Right lobe of liver (tissue), 6 donors: Measurements from ENCODE around the gene TIMP3. TPM values are rescaled to one million over a fixed set of nuclear protein-coding genes. Genes with fewer than 3 reads are reported as not detected.

Experiments used
- ATAC-seq, 4 donors: fragments of 200-7000 bp; cut with Tn5 transposase; one replicate each; pipeline ENCODE4 v1.9.1; 2020; ENCODE audit warnings: mild to moderate bottlenecking in 4 of 4, moderate library complexity in 4 of 4
- DNase-seq, 3 donors: peaks; one replicate each; pipeline ENCODE4 v3.0.0-alpha.2; 2020
- H3K27ac ChIP-seq, 3 donors: fragments of 200-600 bp; one replicate each; pipeline ENCODE4 v1.8.0; 2022
- H3K27me3 ChIP-seq, 2 donors: fragments of 200-600 bp; one replicate each; pipeline ENCODE4 v1.8.0; 2022
- H3K36me3 ChIP-seq, 4 donors: fragments of 200-600 bp; sonication (generic) in 1 of 4; one replicate each; pipeline versions ENCODE4 v1.5.1 to v1.8.0; 2017 to 2022; ENCODE audit warnings: control low read depth in 1 of 4
- H3K4me1 ChIP-seq, 4 donors: fragments of 200-600 bp; sonication (generic) in 1 of 4; one replicate each; pipeline versions ENCODE4 v1.5.1 to v1.8.0; 2017 to 2022; ENCODE audit warnings: control low read depth in 1 of 4
- H3K4me3 ChIP-seq, 3 donors: fragments of 200-600 bp; one replicate each; pipeline ENCODE4 v1.8.0; 2022
- H3K9me3 ChIP-seq, 4 donors: fragments of 200-600 bp; sonication (generic) in 1 of 4; one replicate each; pipeline versions ENCODE4 v1.5.1 to v1.8.0; 2017 to 2022; ENCODE audit warnings: control low read depth in 1 of 4
- CTCF ChIP-seq, 4 donors: fragments of 200-600 bp in 3 of 4; fragments of 450-650 bp in 1 of 4; IDR thresholded peaks; one replicate each; pipeline versions ENCODE4 v1.5.1 to v1.8.0; 2016 to 2022; ENCODE audit warnings: antibody characterized with exemption in 4 of 4, mild to moderate bottlenecking in 2 of 4
- POLR2A ChIP-seq: fragments of 450-650 bp; IDR thresholded peaks from one replicate; pipeline ENCODE4 v1.6.1; 2017; ENCODE audit warnings: antibody characterized with exemption, mild to moderate bottlenecking
- WGBS: methylation state at CpG from one replicate; pipeline ENCODE4 v1.1.6; 2018; ENCODE audit warnings: low coverage, low lambda C conversion rate; ENCODE audit not compliant: insufficient coverage; ENCODE audit errors: missing lambda C conversion rate; 5-methylcytosine and 5-hydroxymethylcytosine counted together
- intact Hi-C, 2 donors: fragments of 100-400 bp; cut with DNase I; formaldehyde crosslinking; loops; one replicate each; pipeline versions ENCODE4 v1.11.2 to v1.14.1; 2022
- total RNA-seq, 6 experiments: library from RNA; depleted of rRNA in 2 of 6; stranded (reverse); fragments of >200 nt in 2 of 6; fragmentation: NEBNext Ultra II Directional in 3 of 6; extraction: Animal tissue kit (Norgen Biotek cat#: 25700) in 3 of 6; gene quantifications; one replicate each; pipeline versions ENCODE4 v1.1.0 to v1.2.4, GENCODE V29; 2016 to 2023
- donor health status: DM: no; HTN: yes; CAD: no.
- donor health status: DM: no; HTN: no; CAD: no.
- donor health status: DM: no; HTN: no; CAD: no.
- donor health status: DM: no; HTN: yes; CAD: no.
- donor health status: DM: no; HTN: yes; CAD: no.

TIMP3 gene
- total RNA-seq, 6 experiments from 2014 or later = 21.9 to 58.6 (median 52.7) TPM

- H3K27me3 ChIP-seq = no peaks in the 10 kb centered on the region
- no peaks in the 10 kb centered on the region for H3K4me1 ChIP-seq
- H3K36me3 ChIP-seq = no peaks in the 10 kb centered on the region
- intact Hi-C loops = no loop called here
- H3K27ac ChIP-seq = no peak overlapping the region
- H3K4me3 ChIP-seq = no peak overlapping the region
- H3K9me3 ChIP-seq = no peaks in the 10 kb centered on the region
- ATAC-seq (peak in 1 of 4 donors; percentile 0), DNase-seq (no peak)
- WGBS = 60% methylated on average over 4 of the region's 7 CpGs
- TF ChIP-seq POLR2A (no peak), CTCF (IDR thresholded peaks at IDR 0.05) (no peak)
Observed at GRCh38 chr22:32827049-32827602, 25.6 kb downstream of the TIMP3 start.

GRCh38 chr22:32828150-32828549, 26.6 kb downstream of the TIMP3 start:
- Histone ChIP-seq H3K9me3 (no peaks in the 10 kb centered on the region), H3K27ac (no peak overlapping the region), H3K27me3 (no peaks in the 10 kb centered on the region), H3K36me3 (no peaks in the 10 kb centered on the region), H3K4me3 (no peak overlapping the region), H3K4me1 (no peaks in the 10 kb centered on the region)
- WGBS = 10% methylated on average over 1 of the region's 2 CpGs
- DNase-seq = no peak
- intact Hi-C loops = no loop called here
- TF ChIP-seq POLR2A (no peak), CTCF (IDR thresholded peaks at IDR 0.05) (no peak)
- no peak for ATAC-seq

GRCh38 chr22:32828561-32828960, 27.1 kb downstream of the TIMP3 start:
- no peak overlapping the region for H3K4me3 ChIP-seq
- no peaks in the 10 kb centered on the region for H3K4me1 ChIP-seq
- TF ChIP-seq POLR2A (no peak), CTCF (IDR thresholded peaks at IDR 0.05) (no peak)
- intact Hi-C loops = no loop called here
- no peaks in the 10 kb centered on the region for H3K36me3 ChIP-seq
- no peaks in the 10 kb centered on the region for H3K27me3 ChIP-seq
- H3K27ac ChIP-seq = no peak overlapping the region
- 100% methylated on average over 1 of the region's 5 CpGs for WGBS
- no peaks in the 10 kb centered on the region for H3K9me3 ChIP-seq
- no peak for ATAC-seq
- DNase-seq = no peak

GRCh38 chr22:32829451-32829851, 27.9 kb downstream of the TIMP3 start:
- TF ChIP-seq CTCF (IDR thresholded peaks at IDR 0.05) (no peak), POLR2A (no peak)
- Histone ChIP-seq H3K4me3 (no peak overlapping the region), H3K9me3 (no peaks in the 10 kb centered on the region), H3K4me1 (no peaks in the 10 kb centered on the region), H3K36me3 (no peaks in the 10 kb centered on the region), H3K27ac (no peak overlapping the region), H3K27me3 (no peaks in the 10 kb centered on the region)
- DNase-seq = no peak
- WGBS = 82% methylated on average over 3 of the region's 10 CpGs
- ATAC-seq = peak in 1 of 4 donors; percentile 4
- intact Hi-C loops = no loop called here

GRCh38 chr22:32830473-32830872, 29.0 kb downstream of the TIMP3 start:
- ATAC-seq (peak; percentile 48 to 85 (median 80)), DNase-seq (peak; percentile 59 to 77 (median 71))
- no peak overlapping the region for H3K4me3 ChIP-seq
- intact Hi-C loops = no loop called here
- no peaks in the 10 kb centered on the region for H3K27me3 ChIP-seq
- no peak overlapping the region for H3K27ac ChIP-seq
- TF ChIP-seq POLR2A (no peak), CTCF (IDR thresholded peaks at IDR 0.05) (no peak)
- H3K9me3 ChIP-seq = no peaks in the 10 kb centered on the region
- no peaks in the 10 kb centered on the region for H3K4me1 ChIP-seq
- WGBS = 83% methylated on average over 4 of the region's 11 CpGs
- no peaks in the 10 kb centered on the region for H3K36me3 ChIP-seq
